Measurements from ENCODE around the gene NOPCHAP1. TPM values are rescaled to one million over a fixed set of nuclear protein-coding genes. Genes with fewer than 3 reads are reported as not detected.

NOPCHAP1 gene
- 19.8 TPM for total RNA-seq

GRCh38 chr12:104986022-104986941, at the start of gene NOPCHAP1:
TSS of gene NOPCHAP1 (plus strand) at chr12:104986316. CDS start at chr12:104986353, 37 bp downstream.

GRCh38 chr12:104958001-104958804, 27.9 kb upstream of the NOPCHAP1 start, which contains the start of gene SLC41A2:
TSS of gene SLC41A2 (minus strand) at chr12:104958290. CDS start at chr12:104928527, 29,763 bp downstream.

Other genes with a start within 250 kb of the NOPCHAP1 start
- gene SLC41A2, start 28.0 kb upstream of the NOPCHAP1 start, total RNA-seq: 143 TPM
- gene ALDH1L2, start 98.1 kb downstream of the NOPCHAP1 start, total RNA-seq: 8.3 TPM
- 82.1 TPM for gene WASHC4, start 121.4 kb downstream of the NOPCHAP1 start, total RNA-seq
- 42.7 TPM for gene APPL2, start 249.9 kb downstream of the NOPCHAP1 start, total RNA-seq

Measured in diencephalon (tissue), 1 donor.